Stimulated activated CD4-positive, alpha-beta T cell treated with anti-CD3 and anti-CD28 coated beads, Interleukin-12 subunit alpha, Interleukin-12 subunit beta, amount 100 ng/mL, for 48 hours (primary cell): ENCODE data around the gene CDC42BPA.
"Not testable (repeated sequence)": the region's sequence is repeated elsewhere in the genome, so short reads cannot be mapped to it uniquely, and the experiment has no call there.

Source experiments
- DNase-seq, 3 donors: peaks; one replicate each; pipeline ENCODE4 v3.0.0-alpha.2; 2020; ENCODE audit warnings: low read depth in 2 of 3, low spot score in 1 of 3

The CDC42BPA gene

GRCh38 chr1:227308367-227309336 is 9.6 kb downstream of the CDC42BPA start:
- no peak for DNase-seq

GRCh38 chr1:227306689-227307088 is 11.6 kb downstream of the CDC42BPA start:
- DNase-seq = no peak

- no peak for DNase-seq
Observed at GRCh38 chr1:227305894-227306626, 12.2 kb downstream of the CDC42BPA start.

GRCh38 chr1:227304665-227305064 is 13.6 kb downstream of the CDC42BPA start:
- no peak for DNase-seq

GRCh38 chr1:227303662-227304061 is 14.6 kb downstream of the CDC42BPA start:
- no peak for DNase-seq

- DNase-seq = no peak
Observed at GRCh38 chr1:227300682-227301081, 17.6 kb downstream of the CDC42BPA start.

- DNase-seq = no peak
Observed at GRCh38 chr1:227299688-227300087, 18.6 kb downstream of the CDC42BPA start.

GRCh38 chr1:227299241-227299627 is 19.1 kb downstream of the CDC42BPA start:
- no peak for DNase-seq

- DNase-seq = no peak
Observed at GRCh38 chr1:227298512-227299240, 19.6 kb downstream of the CDC42BPA start.

GRCh38 chr1:227297073-227297793 is 21.1 kb downstream of the CDC42BPA start:
- no peak for DNase-seq

GRCh38 chr1:227295609-227296008 is 22.7 kb downstream of the CDC42BPA start:
- DNase-seq = no peak

- DNase-seq = no peak
Observed at GRCh38 chr1:227285745-227286144, 32.5 kb downstream of the CDC42BPA start.

GRCh38 chr1:227281371-227281770 is 36.9 kb downstream of the CDC42BPA start:
- DNase-seq = no peak

GRCh38 chr1:227280836-227281235 is 37.5 kb downstream of the CDC42BPA start:
- no peak for DNase-seq

- DNase-seq = not testable (repeated sequence)
Observed at GRCh38 chr1:227276156-227276693, 42.1 kb downstream of the CDC42BPA start.

- DNase-seq = no peak
Observed at GRCh38 chr1:227273557-227273956, 44.7 kb downstream of the CDC42BPA start.

GRCh38 chr1:227272428-227272827 is 45.9 kb downstream of the CDC42BPA start:
- DNase-seq = no peak

GRCh38 chr1:227270554-227270953 is 47.7 kb downstream of the CDC42BPA start:
- DNase-seq = no peak

GRCh38 chr1:227268943-227269342 is 49.3 kb downstream of the CDC42BPA start:
- no peak for DNase-seq

- no peak for DNase-seq
Observed at GRCh38 chr1:227265891-227266290, 52.4 kb downstream of the CDC42BPA start.

GRCh38 chr1:227263869-227264268 is 54.4 kb downstream of the CDC42BPA start:
- DNase-seq = no peak
